ENCODE data around the gene SGMS2.

DNA sequence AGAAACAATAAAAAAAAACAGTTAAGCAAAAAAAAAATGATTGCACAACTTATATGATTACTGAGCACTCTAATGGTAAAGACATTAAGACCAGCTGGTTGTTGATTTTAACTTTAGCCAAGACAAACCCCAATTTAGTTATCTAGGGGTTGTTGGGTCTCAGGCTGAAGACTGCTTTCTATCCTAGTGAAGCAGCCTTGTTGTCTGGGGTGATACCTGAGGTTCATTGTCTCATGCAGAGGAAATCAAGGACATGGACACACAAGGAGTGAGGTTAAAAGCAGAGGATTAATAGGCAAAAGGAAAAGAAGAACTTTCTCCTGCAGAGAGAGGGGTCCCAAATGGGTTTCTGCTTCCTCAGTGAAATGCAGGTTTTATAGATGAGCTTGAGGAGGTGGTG lies 66.6 kb downstream of the SGMS2 start:
- no peak for TF ChIP-seq EZH2phosphoT487 (IDR thresholded peaks at IDR 0.05; ENCODE audit: insufficient read depth, low read depth)
- no peak for TF ChIP-seq EZH2 (IDR thresholded peaks at IDR 0.05; ENCODE audit: insufficient read depth, poor library complexity, severe bottlenecking)

Measured in GM23248 (cell line).